SHP77 treated with DMSO at 0.1 percent for 48 hours (cell line): Measurements from ENCODE around the gene SMC2.

Experiments used
- DNase-seq: peaks from one replicate; lab custom pipeline; 2025; lab: John Stamatoyannopoulos, UW

Gene SMC2

GRCh38 chr9:104093647-104094533 lies at the start of gene SMC2:
Gene SMC2 (plus strand): TSS chr9:104094309. CDS start chr9:104095385, 1,076 bp downstream.
- DNase-seq, result peak; percentile 91

GRCh38 chr9:104068546-104068945 lies 25.6 kb upstream of the SMC2 start:
- DNase-seq, result no peak

- no peak for DNase-seq
These were observed 24.8 kb upstream of the SMC2 start for GRCh38 chr9:104069288-104069687.

- no peak for DNase-seq
These were observed 22.5 kb upstream of the SMC2 start for GRCh38 chr9:104071589-104071988.

GRCh38 chr9:104073098-104073769 lies 20.9 kb upstream of the SMC2 start:
- no peak for DNase-seq

- DNase-seq, result no peak
These were observed 20.4 kb upstream of the SMC2 start for GRCh38 chr9:104073770-104074133.

GRCh38 chr9:104074876-104075275 lies 19.2 kb upstream of the SMC2 start:
- no peak for DNase-seq

- no peak for DNase-seq
These were observed 18.0 kb upstream of the SMC2 start for GRCh38 chr9:104075801-104076753.

- DNase-seq, result no peak
These were observed 15.5 kb upstream of the SMC2 start for GRCh38 chr9:104078596-104078995.

GRCh38 chr9:104080983-104081382 lies 13.1 kb upstream of the SMC2 start:
- DNase-seq, result no peak

GRCh38 chr9:104082168-104082567 lies 11.9 kb upstream of the SMC2 start:
- DNase-seq, result no peak

GRCh38 chr9:104085525-104085924 lies 8.6 kb upstream of the SMC2 start:
- DNase-seq, result no peak

GRCh38 chr9:104087894-104088293 lies 6.2 kb upstream of the SMC2 start:
- DNase-seq, result no peak

GRCh38 chr9:104088416-104088815 lies 5.7 kb upstream of the SMC2 start:
- DNase-seq, result no peak

- no peak for DNase-seq
These were observed 3.5 kb upstream of the SMC2 start for GRCh38 chr9:104090578-104090977.

GRCh38 chr9:104091116-104091515 lies 3.0 kb upstream of the SMC2 start:
- DNase-seq, result no peak

GRCh38 chr9:104091708-104092107 lies 2.4 kb upstream of the SMC2 start:
- peak; percentile 92 for DNase-seq

GRCh38 chr9:104092192-104092591 lies 1.9 kb upstream of the SMC2 start:
- no peak for DNase-seq

GRCh38 chr9:104092875-104093600 lies 1.1 kb upstream of the SMC2 start:
- DNase-seq, result no peak

GRCh38 chr9:104094534-104095015 lies 466 bp downstream of the SMC2 start:
- no peak for DNase-seq

- DNase-seq, result no peak
These were observed 5.5 kb downstream of the SMC2 start for GRCh38 chr9:104099630-104100029.
